Stimulated activated CD8-positive, alpha-beta memory T cell treated with anti-CD3 and anti-CD28 coated beads, Interleukin-7, amount 100 ng/mL, for 24 hours (primary cell): ENCODE data around the gene CROCC2.

Source experiments
- DNase-seq: peaks from one replicate; pipeline ENCODE4 v3.0.0-alpha.2; 2020; ENCODE audit warnings: low read depth

CROCC2 gene

DNA sequence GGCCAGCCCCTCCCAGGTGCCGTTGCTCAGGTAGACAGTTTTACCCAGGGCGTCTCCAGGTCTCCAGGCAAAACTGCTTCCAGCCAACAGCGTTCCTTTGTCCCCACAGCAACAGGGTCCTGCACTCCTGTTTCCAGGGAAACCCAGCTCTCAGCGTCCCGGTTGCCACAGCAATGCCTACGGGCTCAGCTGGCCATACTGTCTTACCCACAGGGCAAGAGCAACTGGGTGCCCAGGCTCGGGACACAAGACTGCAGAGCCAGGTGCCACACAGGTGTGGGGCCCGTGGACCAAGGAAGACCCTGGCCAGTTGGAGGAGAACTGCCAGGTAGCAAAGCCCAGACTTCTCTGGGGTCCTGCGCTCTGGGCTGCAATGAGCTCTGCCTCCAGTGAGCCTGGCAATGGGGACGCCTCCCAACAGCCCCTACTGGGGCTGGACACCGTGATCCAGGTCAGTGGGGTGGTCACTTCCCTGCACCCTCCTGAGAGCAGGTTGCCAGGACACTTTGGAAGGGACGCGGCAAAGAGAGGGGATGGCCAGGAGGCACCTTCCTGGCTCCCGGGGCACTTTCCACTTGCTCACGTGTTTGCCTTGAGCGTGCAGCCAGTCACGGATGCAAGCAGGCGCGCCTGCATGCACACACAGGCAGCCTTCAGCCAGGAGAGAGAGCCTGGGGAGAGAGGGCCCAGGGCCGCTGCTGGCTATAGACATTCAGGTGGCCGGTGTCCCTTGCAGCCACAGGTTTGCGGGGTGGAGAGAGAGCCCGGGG lies at the start of gene CROCC2:
Gene CROCC2 (plus strand): TSS at position 196 of the 770 bp plus-strand sequence. CDS start 178 bp downstream, at position 374.
- no peak for DNase-seq

DNA sequence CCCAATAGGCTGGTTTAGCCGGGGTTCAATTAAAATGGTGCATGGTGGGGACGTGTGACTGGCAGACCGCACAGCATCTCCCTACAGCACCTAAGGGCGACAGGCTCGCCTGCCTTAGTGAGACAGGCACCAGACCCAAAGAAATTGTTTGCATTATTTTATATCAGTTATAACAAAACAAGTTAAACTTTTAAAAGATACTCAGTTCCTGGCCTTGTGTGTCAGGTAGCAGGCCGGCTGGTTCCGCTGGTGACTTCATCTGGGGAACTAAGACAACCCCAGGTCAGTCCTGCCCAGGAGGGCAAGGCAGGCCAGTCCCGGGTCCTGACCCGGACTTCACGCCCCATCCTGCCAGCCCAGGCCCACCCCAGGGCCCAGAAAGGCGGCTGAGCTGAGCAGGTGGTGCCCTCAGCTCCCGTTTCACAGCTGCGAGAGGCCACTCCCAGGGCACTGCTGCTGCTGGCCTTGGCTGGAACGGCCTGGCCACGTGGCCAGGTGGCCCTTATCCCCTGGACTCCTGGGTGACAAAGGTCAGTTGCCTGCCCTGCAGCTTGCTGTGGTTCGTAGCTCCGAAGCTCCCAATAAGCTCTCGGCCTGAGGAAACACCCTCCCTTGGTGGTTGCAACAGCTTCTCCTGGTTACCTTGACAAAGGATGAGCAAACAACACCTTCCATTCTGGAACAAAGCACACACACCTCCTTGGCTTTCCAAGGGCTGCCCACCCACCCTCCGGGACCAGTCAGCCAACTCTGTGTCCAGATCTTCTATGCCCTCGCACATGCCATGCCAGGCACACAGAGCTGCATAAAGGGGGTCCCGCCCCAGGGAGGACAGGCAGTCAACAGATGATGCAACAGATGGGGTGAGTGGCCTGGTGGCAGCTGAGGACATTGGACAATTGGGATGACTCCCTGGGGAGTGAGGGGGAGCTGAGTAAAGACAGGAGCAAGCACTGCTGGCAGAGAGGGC lies 48.8 kb upstream of the CROCC2 start:
- no peak for DNase-seq

DNA sequence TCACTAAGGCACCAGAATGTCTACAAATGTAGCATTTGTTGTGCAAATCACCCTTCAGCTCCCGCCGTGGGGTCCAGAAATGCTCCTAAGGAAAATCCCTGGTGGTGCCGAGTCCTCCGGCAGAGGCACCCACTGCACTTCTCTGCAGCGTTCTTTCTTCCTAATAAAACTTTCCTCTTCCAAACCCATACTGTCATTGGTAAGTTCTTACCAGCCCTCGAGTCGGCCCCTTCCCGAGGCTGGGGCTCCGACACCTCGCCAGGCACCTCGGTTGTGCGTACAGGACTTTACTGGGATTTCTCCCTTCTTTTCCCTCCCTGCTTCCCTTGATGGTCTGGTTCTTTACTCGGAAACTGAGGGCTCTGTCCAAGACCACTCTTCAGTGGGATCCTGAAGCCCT lies 47.8 kb upstream of the CROCC2 start:
- no peak for DNase-seq

DNA sequence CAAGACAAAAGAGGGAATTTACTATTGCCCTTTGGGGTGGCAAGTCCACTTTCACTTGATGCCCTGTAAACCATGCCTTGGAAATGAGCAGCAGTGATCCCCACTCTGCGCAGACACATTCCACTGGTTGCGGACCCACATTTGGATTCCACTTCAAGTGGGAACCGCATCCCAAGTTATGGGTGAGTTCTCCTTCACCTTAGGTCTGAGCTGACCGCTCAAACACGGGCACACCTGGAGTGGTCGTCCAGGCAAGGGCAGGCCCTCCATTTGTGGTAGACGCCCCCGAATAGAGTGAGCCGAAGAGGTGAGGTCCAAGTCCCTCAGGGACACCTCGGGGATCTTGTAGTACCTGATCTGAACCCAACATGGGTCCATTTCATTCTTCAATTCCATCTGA lies 47.3 kb upstream of the CROCC2 start:
- no peak for DNase-seq

DNA sequence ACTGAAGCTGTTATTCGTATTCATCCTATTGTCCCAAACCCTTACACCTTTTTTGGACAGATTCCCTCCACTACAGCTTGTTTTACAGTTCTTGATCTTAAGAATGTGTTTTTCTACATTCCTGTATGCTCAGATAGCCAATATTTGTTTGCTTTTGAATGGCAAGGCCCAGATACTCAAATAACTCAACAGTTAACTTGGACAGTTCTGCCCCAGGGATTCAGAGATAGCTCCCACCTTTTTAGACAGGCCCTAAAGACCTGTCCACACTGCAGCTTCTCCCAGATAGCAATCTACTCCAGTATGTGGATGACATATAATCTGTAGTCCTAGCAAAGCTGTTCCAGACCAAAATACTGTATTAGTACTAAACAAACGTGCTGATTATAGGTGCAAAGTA lies 44.6 kb upstream of the CROCC2 start:
- DNase-seq: no peak

DNA sequence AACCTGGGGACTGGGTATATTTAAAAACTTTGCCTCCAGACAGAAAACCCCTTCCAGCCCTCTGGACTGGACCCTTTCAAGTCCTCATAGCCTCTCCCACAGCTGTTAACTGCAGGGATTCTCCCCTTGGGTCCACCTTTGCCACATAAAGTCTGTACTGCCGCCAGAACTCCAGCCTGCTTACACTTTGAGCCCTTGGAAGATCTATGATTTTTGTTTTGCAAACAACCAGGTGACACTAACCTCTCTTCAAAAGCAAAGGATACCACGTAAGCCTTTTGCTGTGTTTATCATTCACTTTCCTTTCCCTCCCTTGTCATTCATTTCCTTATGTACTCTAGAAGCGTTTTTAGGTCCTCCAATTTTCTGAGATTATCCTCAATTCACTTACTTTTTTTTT lies 41.7 kb upstream of the CROCC2 start:
- no peak for DNase-seq

DNA sequence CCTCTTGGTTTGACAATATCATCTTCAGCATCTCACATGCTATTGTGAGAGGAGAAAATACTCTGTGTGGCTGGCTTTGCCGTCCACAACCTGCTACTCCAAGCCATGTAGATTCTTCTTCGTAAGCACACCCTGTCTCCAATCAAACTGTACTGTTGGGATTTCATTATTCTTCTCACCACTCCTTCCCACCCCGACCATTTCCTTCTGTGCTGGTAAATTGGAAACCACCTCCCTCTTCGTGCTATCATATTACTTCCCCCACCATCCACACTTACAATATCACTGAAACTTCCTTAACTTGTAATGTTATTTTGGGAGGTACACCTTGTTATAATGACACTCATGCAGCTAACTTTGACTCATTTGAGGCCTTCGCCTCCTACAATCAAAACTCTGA lies 40.7 kb upstream of the CROCC2 start:
- DNase-seq: no peak

DNA sequence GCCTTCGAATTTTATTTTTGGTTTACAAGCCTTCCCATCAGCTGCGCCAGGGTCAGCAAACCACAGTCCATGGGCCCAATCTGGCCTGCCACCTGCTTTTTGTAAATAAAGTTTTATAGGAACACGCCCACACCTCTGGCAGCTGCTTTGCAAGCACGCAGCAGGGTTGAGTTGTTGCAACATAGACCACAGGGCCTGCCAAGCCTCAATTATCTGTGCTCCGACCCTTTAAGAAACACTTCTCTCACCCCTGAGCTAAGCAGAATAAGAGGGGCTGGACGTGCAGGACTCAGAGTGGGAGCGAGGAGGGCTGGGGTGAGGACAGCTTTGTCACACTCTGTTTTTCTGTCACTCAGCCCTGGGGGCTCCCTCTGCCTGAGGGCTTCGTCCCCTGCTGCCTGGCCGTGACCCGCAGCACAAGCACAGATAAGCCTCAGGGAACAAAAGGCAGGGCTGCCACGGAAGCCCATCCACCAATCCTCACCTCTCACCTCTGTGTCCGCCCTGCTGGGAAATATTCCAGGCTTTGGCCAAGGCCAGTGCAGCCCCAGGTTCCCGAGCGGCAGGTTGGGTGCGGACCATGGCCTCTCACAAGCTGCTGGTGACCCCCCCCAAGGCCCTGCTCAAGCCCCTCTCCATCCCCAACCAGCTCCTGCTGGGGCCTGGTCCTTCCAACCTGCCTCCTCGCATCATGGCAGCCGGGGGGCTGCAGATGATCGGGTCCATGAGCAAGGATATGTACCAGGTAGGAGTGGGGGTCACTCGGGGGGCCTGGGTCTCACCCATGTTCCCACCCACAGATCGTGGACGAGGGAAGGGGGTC lies 37.6 kb upstream of the CROCC2 start, which contains the start of gene AGXT:
Gene AGXT (plus strand): TSS at position 539 of the 823 bp plus-strand sequence. CDS start 42 bp downstream, at position 581.
- DNase-seq: no peak

DNA sequence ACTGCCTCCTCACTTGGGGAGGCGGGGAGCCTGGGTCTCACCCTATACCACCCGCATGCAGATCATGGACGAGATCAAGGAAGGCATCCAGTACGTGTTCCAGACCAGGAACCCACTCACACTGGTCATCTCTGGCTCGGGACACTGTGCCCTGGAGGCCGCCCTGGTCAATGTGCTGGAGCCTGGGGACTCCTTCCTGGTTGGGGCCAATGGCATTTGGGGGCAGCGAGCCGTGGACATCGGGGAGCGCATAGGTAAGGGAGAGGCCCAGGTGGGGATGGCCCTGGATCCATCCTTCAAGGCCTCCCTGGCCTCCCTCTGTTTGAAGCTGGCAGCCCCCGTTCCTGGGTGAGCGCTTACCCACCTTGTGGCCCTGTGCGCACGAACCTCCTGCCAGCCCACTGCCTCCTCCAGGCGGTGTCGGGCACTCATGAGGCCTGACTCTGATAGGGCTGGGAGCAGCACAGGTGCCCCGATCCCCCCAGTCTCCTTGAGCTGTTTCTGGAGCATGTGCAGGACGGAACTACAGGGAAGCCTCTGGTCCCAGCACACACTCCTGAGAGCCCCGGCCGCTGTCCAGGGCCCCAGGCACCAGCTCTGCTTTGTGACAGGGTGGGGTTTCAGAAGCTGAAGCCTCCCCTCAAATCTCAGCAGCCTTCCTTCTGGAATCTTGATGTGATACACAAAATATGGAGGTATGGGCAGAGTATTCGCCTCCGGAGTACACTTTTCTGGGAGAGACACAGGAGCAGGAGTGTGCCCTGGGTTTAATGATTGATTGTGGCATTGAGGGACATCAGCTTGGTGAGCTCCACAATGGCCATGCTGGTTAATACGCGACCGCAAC lies 36.8 kb upstream of the CROCC2 start:
- no peak for DNase-seq

DNA sequence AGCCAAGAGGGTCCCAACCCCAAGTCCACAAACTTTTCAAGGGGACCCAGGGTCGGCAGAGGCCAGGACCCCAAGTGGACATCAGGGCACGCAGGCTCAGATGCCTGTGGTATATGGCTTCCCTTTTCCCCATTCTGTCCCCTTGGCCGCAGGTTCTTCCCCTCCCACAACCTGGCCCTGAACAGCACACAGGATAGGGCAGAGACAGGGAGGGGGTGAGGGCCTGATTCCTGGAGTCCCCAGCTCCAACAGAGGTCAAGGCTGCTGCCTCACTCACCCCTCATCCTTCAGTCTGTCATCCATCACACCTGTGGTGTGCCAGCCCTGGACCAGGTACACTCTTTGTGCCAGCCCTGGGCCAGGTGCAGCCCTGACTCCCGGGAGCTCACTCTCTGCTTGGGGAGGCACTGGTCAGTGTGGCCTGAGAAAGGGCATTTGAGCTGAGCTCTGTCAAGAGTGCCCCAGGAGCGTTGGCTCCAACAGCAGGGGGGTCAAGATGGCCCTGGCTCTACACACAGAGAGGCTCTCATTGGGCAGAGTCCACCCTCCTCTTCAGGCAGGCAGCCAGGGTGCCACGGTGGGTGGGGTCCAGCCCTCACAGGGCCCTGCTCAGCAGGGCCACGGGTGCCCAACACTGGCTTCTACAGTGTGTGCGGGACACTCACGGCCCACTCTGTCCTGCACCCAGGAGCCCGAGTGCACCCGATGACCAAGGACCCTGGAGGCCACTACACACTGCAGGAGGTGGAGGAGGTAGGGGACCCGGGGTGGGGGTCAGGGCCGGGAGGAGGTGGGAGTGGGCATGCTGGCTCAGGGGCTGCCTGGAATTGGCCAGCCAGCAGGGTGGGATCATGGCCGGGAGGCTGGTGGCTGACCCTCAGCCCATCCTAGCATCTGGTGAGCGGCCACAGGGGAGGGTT lies 35.9 kb upstream of the CROCC2 start:
- no peak for DNase-seq

DNA sequence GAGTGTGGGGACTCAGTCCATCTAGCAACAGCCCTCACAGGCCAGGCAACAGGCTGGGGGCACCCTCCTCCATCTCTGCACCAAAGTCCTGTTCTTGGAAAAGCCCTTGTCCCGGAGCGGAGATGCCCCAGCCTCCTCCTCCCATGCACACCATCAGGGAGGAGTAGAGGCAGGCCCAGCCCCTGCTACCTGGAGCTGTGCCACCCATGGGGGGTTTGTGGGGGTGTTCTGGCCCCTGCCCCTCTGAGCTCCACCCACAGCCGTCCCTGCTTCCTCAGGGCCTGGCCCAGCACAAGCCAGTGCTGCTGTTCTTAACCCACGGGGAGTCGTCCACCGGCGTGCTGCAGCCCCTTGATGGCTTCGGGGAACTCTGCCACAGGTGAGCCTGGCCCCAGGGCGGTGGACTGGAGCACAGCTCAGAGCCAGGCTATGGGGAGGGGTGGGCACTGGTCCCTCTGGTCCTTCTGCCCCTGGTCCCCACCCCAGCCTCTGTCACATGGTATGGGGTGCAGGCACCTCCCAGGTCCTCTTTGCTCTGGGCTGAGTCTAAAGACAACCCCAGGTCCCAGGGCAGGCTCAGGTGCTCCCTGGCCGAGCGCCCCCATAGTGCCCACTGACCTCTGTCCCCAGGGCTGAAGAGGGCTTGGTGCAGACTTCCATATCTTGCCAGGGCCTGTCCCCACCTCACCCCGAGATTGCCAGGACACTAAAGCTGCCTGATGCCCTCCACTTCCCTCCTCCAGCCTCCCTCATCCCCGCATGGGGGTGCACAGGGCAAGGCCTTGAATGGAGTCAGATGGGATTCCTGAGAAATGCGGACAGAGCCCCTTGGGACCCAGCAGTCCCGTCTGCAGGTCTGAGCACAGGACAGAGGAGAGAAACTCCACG lies 34.8 kb upstream of the CROCC2 start:
- no peak for DNase-seq

DNA sequence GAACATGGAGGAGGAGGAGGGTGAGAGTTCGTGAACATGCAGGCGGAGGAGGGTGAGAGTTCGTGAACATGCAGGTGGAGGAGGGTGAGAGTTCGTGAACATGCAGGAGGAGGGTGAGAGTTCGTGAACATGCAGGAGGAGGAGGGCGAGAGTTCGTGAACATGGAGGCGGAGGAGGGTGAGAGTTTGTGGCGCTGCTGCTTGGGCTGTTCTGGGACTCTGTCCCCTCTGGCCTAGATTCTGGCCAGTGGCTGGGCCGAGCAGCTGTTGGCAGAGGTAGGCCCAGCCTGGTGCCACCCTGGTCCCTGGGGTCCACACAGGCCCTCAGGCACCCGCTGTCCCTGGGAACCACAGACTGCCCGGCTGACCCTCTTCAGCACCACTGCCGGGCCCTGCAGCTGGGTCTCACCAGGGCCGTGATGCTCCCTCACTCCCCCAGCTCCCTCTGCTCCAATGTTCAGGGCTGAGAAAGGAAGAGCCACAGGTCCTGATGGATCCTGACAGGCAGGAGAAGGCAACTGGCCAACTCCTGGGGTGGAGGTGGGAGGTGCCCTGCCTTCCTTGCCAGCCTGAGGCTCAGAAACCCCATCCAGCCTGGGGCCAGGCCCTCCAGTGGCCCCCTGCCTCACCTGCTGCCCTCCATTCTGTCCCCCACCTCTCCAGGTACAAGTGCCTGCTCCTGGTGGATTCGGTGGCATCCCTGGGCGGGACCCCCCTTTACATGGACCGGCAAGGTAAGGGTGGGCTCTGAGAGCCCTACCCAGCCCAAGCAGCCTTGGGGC lies 33.6 kb upstream of the CROCC2 start:
- DNase-seq: no peak

DNA sequence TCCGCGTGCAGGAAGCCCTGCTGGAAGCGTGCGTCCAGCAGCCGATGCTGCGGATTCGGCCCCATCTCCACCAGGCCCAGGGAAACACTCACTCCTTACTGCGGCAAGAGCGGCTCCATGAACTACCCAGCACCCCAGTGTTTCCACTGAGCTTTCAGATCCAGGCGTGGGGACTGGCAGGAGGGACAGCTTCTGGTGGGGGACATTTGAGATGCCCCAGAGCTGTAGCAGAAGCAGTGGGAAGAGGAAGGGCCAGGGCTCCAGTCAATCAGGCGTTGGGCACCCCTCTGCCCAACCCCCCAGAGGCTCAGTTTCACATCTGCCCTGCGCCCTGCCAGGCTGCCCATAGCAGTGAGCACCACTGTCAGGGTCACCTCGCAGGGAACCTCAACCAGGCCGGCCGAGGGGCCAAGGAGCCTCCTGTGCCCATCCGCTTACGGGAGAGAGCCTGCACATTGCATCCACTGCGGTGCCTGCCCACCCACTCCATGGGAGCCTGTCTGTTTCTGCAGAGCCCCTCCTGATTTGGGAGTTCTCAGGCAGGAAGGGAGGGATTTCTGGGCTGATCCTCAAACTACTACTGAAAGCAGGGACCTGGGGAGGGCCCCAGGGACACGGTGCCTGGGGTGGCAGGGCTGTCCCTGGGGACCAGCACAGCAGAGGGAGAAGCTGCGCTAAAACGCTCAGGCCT lies 32.9 kb upstream of the CROCC2 start:
- no peak for DNase-seq

DNA sequence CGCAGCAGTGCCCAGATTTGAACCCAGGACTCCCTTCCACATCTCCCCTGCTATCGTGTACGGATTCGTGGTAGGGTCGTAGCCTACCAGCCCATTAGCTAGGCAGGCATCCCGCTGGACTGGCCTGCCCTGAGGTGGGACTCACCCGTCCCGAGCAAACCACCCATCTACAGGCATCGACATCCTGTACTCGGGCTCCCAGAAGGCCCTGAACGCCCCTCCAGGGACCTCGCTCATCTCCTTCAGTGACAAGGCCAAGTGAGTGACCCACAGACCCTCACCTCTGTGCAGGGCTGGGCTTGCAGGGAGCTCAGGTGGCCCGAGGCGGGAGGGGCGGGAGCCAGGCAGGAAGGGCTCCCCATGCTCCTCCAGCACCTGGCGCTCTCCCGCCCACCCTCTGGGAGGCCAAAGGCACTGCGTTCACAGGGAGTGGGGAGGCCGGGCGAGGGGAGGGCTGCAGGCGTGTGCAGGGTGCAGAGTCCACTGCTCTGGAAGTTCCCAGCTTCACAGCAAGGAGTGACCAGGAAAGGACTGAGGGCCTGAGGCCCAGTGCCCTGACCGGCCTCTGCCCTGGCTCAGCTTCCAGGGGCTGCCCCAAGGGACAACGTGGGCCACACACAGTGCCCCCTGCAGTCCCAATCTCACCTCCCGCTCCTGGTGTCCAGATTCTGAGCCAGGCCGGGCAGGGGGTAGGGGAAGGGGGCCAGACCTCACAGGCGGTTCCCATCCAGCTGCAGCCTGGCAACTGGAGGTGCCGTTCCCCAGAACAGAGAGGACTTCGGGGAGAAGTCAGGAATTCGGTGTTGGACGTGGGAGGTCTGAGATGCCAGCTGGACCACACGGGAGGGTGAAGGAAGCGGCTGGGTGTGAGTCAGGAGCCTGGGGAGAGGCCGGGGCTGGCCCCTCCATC lies 32.1 kb upstream of the CROCC2 start:
- no peak for DNase-seq

DNA sequence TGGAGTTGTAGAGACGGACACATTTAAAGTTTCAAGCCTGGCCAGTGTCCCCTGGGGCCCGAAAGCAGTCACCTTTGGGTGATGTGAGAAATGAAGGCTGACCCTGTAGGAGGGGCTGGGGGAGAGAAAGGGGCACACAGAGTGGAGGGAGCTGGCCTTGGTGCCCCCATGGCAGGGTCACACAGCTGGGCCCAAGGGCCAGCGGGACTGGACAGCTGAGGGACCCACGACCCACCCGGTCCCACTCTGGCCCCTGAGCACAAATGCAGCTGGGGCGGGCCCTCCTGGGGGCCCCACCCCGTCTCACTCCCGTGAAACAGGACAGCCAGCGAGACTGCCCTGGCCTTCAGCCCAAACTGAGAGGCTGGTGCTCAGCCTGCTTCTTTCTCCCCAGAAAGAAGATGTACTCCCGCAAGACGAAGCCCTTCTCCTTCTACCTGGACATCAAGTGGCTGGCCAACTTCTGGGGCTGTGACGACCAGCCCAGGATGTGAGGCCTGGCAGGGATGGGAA lies 31.4 kb upstream of the CROCC2 start:
- no peak for DNase-seq
